ENCODE data around the gene KPNA6. TPM values are rescaled to one million over a fixed set of nuclear protein-coding genes. Genes with fewer than 3 reads are reported as not detected.

The KPNA6 gene
- total and polyA plus RNA-seq, 9 of the 15 experiments (the other 6 are each of a cell fraction or from before 2014, with no cell fraction given), result 20.1 to 54.6 (median 32.2) TPM

GRCh38 chr1:32205401-32206370 is 97.8 kb downstream of the KPNA6 start, which contains the start of gene IQCC (continued):
- TF ChIP-seq ZBTB12 (CRISPR knock-in tag; IDR thresholded peaks at IDR 0.05) (peak; percentile 92), BRCA1 (IDR thresholded peaks at IDR 0.05) (no peak), BRCA1 (CRISPR knock-in tag; IDR thresholded peaks at IDR 0.05) (no peak), ZZZ3 (IDR thresholded peaks at IDR 0.05) (0 out of 2 replicates have a peak, but pooled peaks have one; percentile 57), SNRNP70 (optimal IDR thresholded peaks at IDR 0.05; ENCODE audit: low read depth, low read length) (no peak), FOXM1 (IDR thresholded peaks at IDR 0.05; ENCODE audit: low read depth) (no peak), FOXM1 (CRISPR knock-in tag; IDR thresholded peaks at IDR 0.05; ENCODE audit: low read depth) (peak; percentile 76; the same call in 1 of the 2 replicates), ZBTB26 (CRISPR knock-in tag; IDR thresholded peaks at IDR 0.05) (peak; percentile 3; the same call in 1 of the 2 replicates), DIDO1 (tag; IDR thresholded peaks at IDR 0.05; ENCODE audit: low read depth) (peak; percentile 79; the same call in 1 of the 2 replicates), ZNF696 (CRISPR knock-in tag; conservative IDR thresholded peaks at IDR 0.05) (no peak), KAT7 (CRISPR knock-in tag; IDR thresholded peaks at IDR 0.05; ENCODE audit: borderline replicate concordance) (peak; percentile 85; the same call in 1 of the 2 replicates), MEIS2 (IDR thresholded peaks at IDR 0.05; ENCODE audit: partially characterized antibody) (peak; percentile 87), POLR2H (tag; IDR thresholded peaks at IDR 0.05; ENCODE audit: low read depth) (peak; percentile 22; the same call in 1 of the 2 replicates), ZNF253 (CRISPR knock-in tag; conservative IDR thresholded peaks at IDR 0.05) (no peak), GABPA (tag; conservative IDR thresholded peaks at IDR 0.05; ENCODE audit: low read depth) (no peak)
- TF ChIP-seq, protein P1, sequence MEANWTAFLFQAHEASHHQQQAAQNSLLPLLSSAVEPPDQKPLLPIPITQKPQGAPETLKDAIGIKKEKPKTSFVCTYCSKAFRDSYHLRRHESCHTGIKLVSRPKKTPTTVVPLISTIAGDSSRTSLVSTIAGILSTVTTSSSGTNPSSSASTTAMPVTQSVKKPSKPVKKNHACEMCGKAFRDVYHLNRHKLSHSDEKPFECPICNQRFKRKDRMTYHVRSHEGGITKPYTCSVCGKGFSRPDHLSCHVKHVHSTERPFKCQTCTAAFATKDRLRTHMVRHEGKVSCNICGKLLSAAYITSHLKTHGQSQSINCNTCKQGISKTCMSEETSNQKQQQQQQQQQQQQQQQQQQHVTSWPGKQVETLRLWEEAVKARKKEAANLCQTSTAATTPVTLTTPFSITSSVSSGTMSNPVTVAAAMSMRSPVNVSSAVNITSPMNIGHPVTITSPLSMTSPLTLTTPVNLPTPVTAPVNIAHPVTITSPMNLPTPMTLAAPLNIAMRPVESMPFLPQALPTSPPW (CRISPR knock-in tag; IDR thresholded peaks at IDR 0.05), result peak; percentile 75
- TF ChIP-seq, protein P2, sequence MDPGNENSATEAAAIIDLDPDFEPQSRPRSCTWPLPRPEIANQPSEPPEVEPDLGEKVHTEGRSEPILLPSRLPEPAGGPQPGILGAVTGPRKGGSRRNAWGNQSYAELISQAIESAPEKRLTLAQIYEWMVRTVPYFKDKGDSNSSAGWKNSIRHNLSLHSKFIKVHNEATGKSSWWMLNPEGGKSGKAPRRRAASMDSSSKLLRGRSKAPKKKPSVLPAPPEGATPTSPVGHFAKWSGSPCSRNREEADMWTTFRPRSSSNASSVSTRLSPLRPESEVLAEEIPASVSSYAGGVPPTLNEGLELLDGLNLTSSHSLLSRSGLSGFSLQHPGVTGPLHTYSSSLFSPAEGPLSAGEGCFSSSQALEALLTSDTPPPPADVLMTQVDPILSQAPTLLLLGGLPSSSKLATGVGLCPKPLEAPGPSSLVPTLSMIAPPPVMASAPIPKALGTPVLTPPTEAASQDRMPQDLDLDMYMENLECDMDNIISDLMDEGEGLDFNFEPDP (CRISPR knock-in tag; IDR thresholded peaks at IDR 0.05), result no peak
